Endothelial cell of umbilical vein (primary cell): Measurements from ENCODE around the gene CPLX1.

Experiments used
- CTCF ChIP-seq, 2 donors: IDR thresholded peaks; 1 replicate in 1 of 2; 2 replicates in 1 of 2; pipeline ENCODE4 v1.5.1; 2011; ENCODE audit warnings: low read length in 2 of 2, mild to moderate bottlenecking in 2 of 2, moderate library complexity in 2 of 2, control low read depth in 1 of 2, inconsistent platforms in 1 of 2, low read depth in 1 of 2; ENCODE audit not compliant: insufficient read depth in 1 of 2; ENCODE audit errors: extremely low read depth in 1 of 2
- EZH2 ChIP-seq: IDR thresholded peaks from 2 replicates; pipeline ENCODE4 v1.6.1; 2012; ENCODE audit warnings: borderline replicate concordance, low read depth, mild to moderate bottlenecking, moderate library complexity, low read length, inconsistent platforms; ENCODE audit not compliant: severe bottlenecking
- POLR2A ChIP-seq: IDR thresholded peaks from 2 replicates; pipeline ENCODE4 v1.6.1; 2012; ENCODE audit warnings: low read depth, mild to moderate bottlenecking, control low read depth, low read length

- TF ChIP-seq CTCF (IDR thresholded peaks at IDR 0.05; ENCODE audit: extremely low read depth in 1 of 2, insufficient read depth in 1 of 2, low read depth in 1 of 2, low read length in 2 of 2) (no peak), POLR2A (no peak), EZH2 (no peak)
Measured at GRCh38 chr4:766559-767283, 59.2 kb downstream of the CPLX1 start.
